Measurements from ENCODE around the gene RAB13. TPM values are rescaled to one million over a fixed set of nuclear protein-coding genes. Genes with fewer than 3 reads are reported as not detected.
A peak's percentile ranks its signal among the peaks of the same experiment; 100 is the strongest.

The RAB13 gene
- total and polyA plus RNA-seq, 2 of the 13 experiments (the other 11 are each of a cell fraction or from before 2014, with no cell fraction given): 15.9 to 24.7 TPM

DNA sequence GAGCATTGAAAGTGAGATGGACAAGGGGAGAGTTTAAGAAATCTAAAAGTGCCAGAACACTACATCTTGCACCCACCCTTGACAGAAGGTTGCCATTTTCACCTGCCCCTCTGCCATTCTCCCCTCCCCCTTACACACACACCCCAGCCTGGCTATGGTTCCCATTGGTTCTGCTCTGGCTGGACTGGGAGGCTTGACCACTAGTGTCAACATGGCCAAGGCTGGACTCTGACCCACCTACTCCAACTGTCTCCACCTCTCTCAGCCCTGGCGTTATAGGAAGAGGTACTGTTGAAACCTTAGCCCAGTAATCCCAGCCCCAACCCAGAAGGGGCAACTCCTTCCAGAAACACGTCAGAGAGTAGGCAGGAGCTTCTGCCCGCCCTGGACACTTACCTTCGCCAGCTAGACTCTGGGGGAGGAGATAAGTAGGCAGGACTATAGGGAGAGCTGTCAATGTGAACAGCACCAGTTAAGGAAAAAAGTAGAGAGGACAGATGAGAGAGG is 32.2 kb downstream of the RAB13 start (continued):
- TF ChIP-seq, protein P1, sequence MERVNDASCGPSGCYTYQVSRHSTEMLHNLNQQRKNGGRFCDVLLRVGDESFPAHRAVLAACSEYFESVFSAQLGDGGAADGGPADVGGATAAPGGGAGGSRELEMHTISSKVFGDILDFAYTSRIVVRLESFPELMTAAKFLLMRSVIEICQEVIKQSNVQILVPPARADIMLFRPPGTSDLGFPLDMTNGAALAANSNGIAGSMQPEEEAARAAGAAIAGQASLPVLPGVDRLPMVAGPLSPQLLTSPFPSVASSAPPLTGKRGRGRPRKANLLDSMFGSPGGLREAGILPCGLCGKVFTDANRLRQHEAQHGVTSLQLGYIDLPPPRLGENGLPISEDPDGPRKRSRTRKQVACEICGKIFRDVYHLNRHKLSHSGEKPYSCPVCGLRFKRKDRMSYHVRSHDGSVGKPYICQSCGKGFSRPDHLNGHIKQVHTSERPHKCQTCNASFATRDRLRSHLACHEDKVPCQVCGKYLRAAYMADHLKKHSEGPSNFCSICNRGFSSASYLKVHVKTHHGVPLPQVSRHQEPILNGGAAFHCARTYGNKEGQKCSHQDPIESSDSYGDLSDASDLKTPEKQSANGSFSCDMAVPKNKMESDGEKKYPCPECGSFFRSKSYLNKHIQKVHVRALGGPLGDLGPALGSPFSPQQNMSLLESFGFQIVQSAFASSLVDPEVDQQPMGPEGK (CRISPR knock-in tag; IDR thresholded peaks at IDR 0.05): peak; percentile 37
- TF ChIP-seq PHF20 (CRISPR knock-in tag; IDR thresholded peaks at IDR 0.05) (no peak), NFIB (CRISPR knock-in tag; IDR thresholded peaks at IDR 0.05; ENCODE audit: borderline replicate concordance) (no peak), ZMYM2 (CRISPR knock-in tag; IDR thresholded peaks at IDR 0.05) (no peak), ZSCAN31 (CRISPR knock-in tag; IDR thresholded peaks at IDR 0.05; ENCODE audit: low read depth) (no peak), SMC3 (IDR thresholded peaks at IDR 0.05; ENCODE audit: low read length) (peak; percentile 1; the same call in 1 of the 2 replicates), SNAI1 (CRISPR knock-in tag; IDR thresholded peaks at IDR 0.05; ENCODE audit: borderline replicate concordance) (no peak), ZFAT (CRISPR knock-in tag; conservative IDR thresholded peaks at IDR 0.05) (no peak), MAFK (conservative IDR thresholded peaks at IDR 0.05 in 1 of 2, IDR thresholded peaks at IDR 0.05 in 1 of 2; ENCODE audit: low read length in 2 of 2) (no peak), NRL (CRISPR knock-in tag; IDR thresholded peaks at IDR 0.05; ENCODE audit: borderline replicate concordance) (no peak), ARID2 (CRISPR knock-in tag; IDR thresholded peaks at IDR 0.05; ENCODE audit: borderline replicate concordance) (no peak), ZNF20 (CRISPR knock-in tag; IDR thresholded peaks at IDR 0.05) (no peak), PRDM10 (CRISPR knock-in tag; IDR thresholded peaks at IDR 0.05; ENCODE audit: low read depth) (0 out of 2 replicates have a peak, but pooled peaks have one; percentile 29), SNAPC2 (CRISPR knock-in tag; IDR thresholded peaks at IDR 0.05) (no peak), ESRRA (CRISPR knock-in tag; IDR thresholded peaks at IDR 0.05; ENCODE audit: low read depth) (no peak), HHEX (CRISPR knock-in tag; IDR thresholded peaks at IDR 0.05) (no peak), KDM6A (CRISPR knock-in tag; IDR thresholded peaks at IDR 0.05; ENCODE audit: low read depth) (peak; percentile 76), DRAP1 (CRISPR knock-in tag; IDR thresholded peaks at IDR 0.05) (peak; percentile 73; the same call in 1 of the 2 replicates)
- TF ChIP-seq, protein P2, sequence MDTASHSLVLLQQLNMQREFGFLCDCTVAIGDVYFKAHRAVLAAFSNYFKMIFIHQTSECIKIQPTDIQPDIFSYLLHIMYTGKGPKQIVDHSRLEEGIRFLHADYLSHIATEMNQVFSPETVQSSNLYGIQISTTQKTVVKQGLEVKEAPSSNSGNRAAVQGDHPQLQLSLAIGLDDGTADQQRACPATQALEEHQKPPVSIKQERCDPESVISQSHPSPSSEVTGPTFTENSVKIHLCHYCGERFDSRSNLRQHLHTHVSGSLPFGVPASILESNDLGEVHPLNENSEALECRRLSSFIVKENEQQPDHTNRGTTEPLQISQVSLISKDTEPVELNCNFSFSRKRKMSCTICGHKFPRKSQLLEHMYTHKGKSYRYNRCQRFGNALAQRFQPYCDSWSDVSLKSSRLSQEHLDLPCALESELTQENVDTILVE (CRISPR knock-in tag; IDR thresholded peaks at IDR 0.05): no peak
- TF ChIP-seq, protein P3, sequence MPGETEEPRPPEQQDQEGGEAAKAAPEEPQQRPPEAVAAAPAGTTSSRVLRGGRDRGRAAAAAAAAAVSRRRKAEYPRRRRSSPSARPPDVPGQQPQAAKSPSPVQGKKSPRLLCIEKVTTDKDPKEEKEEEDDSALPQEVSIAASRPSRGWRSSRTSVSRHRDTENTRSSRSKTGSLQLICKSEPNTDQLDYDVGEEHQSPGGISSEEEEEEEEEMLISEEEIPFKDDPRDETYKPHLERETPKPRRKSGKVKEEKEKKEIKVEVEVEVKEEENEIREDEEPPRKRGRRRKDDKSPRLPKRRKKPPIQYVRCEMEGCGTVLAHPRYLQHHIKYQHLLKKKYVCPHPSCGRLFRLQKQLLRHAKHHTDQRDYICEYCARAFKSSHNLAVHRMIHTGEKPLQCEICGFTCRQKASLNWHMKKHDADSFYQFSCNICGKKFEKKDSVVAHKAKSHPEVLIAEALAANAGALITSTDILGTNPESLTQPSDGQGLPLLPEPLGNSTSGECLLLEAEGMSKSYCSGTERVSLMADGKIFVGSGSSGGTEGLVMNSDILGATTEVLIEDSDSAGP (CRISPR knock-in tag; IDR thresholded peaks at IDR 0.05; ENCODE audit: borderline replicate concordance): no peak
- TF ChIP-seq, protein P4, sequence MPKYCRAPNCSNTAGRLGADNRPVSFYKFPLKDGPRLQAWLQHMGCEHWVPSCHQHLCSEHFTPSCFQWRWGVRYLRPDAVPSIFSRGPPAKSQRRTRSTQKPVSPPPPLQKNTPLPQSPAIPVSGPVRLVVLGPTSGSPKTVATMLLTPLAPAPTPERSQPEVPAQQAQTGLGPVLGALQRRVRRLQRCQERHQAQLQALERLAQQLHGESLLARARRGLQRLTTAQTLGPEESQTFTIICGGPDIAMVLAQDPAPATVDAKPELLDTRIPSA (CRISPR knock-in tag; IDR thresholded peaks at IDR 0.05; ENCODE audit: borderline replicate concordance): no peak
